Activated CD8-positive, alpha-beta memory T cell treated with anti-CD3 and anti-CD28 coated beads for 4 hours (primary cell): Measurements from ENCODE around the gene PAEP.

ENCODE experiments used
- DNase-seq, 2 donors: peaks; one replicate each; pipeline ENCODE4 v3.0.0-alpha.2; 2020; ENCODE audit warnings: low read depth in 2 of 2

Gene PAEP

GRCh38 chr9:135551031-135551430 is 10.5 kb upstream of the PAEP start:
- no peak for DNase-seq

GRCh38 chr9:135551456-135551855 is 10.1 kb upstream of the PAEP start:
- DNase-seq = no peak

- no peak for DNase-seq
These were observed 9.4 kb upstream of the PAEP start for GRCh38 chr9:135552021-135552697.

- no peak for DNase-seq
These were observed 8.8 kb upstream of the PAEP start for GRCh38 chr9:135552698-135553171.

GRCh38 chr9:135554718-135555117 is 6.8 kb upstream of the PAEP start:
- no peak for DNase-seq

- DNase-seq = no peak
These were observed 6.4 kb upstream of the PAEP start for GRCh38 chr9:135555203-135555602.

- no peak for DNase-seq
These were observed 5.6 kb upstream of the PAEP start for GRCh38 chr9:135555910-135556309.

GRCh38 chr9:135559606-135560005 is 1.9 kb upstream of the PAEP start:
- DNase-seq = no peak

- DNase-seq = no peak
These were observed 734 bp downstream of the PAEP start for GRCh38 chr9:135562235-135562745.

- DNase-seq = no peak
These were observed 1.5 kb downstream of the PAEP start for GRCh38 chr9:135563039-135563476.

- DNase-seq = no peak
These were observed 2.3 kb downstream of the PAEP start for GRCh38 chr9:135563858-135564257.

GRCh38 chr9:135565141-135565628 is 3.6 kb downstream of the PAEP start:
- no peak for DNase-seq

- no peak for DNase-seq
These were observed 4.1 kb downstream of the PAEP start for GRCh38 chr9:135565636-135566035.

- no peak for DNase-seq
These were observed 5.0 kb downstream of the PAEP start for GRCh38 chr9:135566552-135566951.

GRCh38 chr9:135567311-135567710 is 5.8 kb downstream of the PAEP start:
- DNase-seq = no peak

- no peak for DNase-seq
These were observed 6.5 kb downstream of the PAEP start for GRCh38 chr9:135568026-135568425.

- no peak for DNase-seq
These were observed 8.9 kb downstream of the PAEP start for GRCh38 chr9:135570456-135570855.

- no peak for DNase-seq
These were observed 10.7 kb downstream of the PAEP start for GRCh38 chr9:135572233-135572632.

GRCh38 chr9:135573124-135573523 is 11.6 kb downstream of the PAEP start:
- DNase-seq = no peak

- no peak for DNase-seq
These were observed 12.8 kb downstream of the PAEP start for GRCh38 chr9:135574331-135574730.

- DNase-seq = no peak
These were observed 13.4 kb downstream of the PAEP start for GRCh38 chr9:135574943-135575342.

GRCh38 chr9:135575995-135576631 is 14.6 kb downstream of the PAEP start:
- DNase-seq = no peak

GRCh38 chr9:135577256-135577655 is 15.7 kb downstream of the PAEP start:
- DNase-seq = no peak
